GM19372 (cell line): ENCODE data around the gene C17orf67.
"Not testable (repeated sequence)": the region's sequence is repeated elsewhere in the genome, so short reads cannot be mapped to it uniquely, and the experiment has no call there.

ENCODE experiments used
- ATAC-seq: cut with Tn5 transposase; IDR thresholded peaks from one replicate; pipeline ENCODE4 v1.9.1; 2021; ENCODE audit warnings: mild to moderate bottlenecking, low read depth, moderate library complexity; ENCODE audit not compliant: unreplicated experiment

C17orf67 gene

GRCh38 chr17:56779898-56780777, 53.6 kb downstream of the C17orf67 start:
- peak; percentile 94 for ATAC-seq

- no peak for ATAC-seq
These were observed 54.4 kb downstream of the C17orf67 start for GRCh38 chr17:56779322-56779721.

- no peak for ATAC-seq
These were observed 54.8 kb downstream of the C17orf67 start for GRCh38 chr17:56778898-56779297.

- ATAC-seq, result no peak
These were observed 55.9 kb downstream of the C17orf67 start for GRCh38 chr17:56777859-56778258.

GRCh38 chr17:56774650-56775049, 59.1 kb downstream of the C17orf67 start:
- no peak for ATAC-seq

GRCh38 chr17:56773124-56773523, 60.6 kb downstream of the C17orf67 start:
- no peak for ATAC-seq

DNA sequence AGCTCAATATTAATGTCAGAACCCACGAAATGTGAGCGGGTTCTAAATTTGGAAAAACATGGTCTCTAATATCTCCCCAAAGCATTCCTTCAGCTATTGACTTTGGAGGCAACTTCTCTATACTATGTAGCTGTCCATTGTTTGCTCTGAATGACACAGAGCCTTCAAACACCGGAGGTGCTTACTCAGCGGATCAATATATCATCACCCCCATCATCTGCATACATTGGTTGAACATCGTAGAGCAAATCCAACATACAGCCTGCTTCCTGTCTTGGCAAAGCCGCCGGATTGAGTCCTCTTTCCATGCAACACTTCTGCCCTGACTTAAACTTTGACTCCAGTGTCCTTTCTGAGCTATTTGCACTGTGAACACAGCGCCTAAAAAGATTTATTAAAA, 61.3 kb downstream of the C17orf67 start:
- no peak for ATAC-seq

DNA sequence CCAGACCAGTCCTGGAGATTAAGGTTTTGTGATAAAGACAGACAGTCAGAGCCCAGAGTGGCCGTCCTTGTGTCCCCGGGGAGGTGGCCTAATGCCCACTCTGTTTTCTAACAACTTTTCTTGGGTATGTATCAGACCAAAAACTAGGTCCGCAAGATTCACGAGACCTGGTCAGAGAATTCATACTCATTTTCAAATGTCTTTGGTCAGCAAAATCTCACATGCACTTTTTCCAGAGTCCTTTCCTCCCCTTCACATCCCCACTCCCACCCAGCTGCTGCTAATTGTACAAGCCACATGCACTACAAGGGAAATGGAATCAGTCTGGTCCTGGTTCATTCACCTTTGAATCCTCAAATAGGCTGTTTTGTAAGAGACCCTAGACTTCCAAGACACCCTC, 61.7 kb downstream of the C17orf67 start:
- no peak for ATAC-seq

DNA sequence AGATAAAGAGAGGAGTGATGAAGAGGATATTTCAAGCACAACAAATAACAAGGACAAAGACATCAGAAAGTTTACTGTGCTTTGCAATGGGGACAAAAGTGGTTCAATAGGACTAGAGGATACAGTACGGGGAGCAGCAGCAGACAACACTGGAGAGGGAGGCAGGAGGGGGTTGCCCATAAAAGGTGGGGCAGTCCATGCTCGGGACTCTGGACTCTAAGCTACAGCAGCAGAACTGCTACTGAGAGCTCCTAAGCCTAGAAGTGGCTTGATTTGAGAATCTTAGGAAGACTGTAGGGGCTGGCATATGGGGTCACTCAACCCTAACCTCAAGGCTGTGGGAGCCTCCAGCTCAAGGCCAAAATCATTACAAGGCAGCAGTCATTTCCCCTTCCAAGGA, 62.2 kb downstream of the C17orf67 start:
- no peak for ATAC-seq

- no peak for ATAC-seq
These were observed 63.3 kb downstream of the C17orf67 start for GRCh38 chr17:56770427-56770826.

DNA sequence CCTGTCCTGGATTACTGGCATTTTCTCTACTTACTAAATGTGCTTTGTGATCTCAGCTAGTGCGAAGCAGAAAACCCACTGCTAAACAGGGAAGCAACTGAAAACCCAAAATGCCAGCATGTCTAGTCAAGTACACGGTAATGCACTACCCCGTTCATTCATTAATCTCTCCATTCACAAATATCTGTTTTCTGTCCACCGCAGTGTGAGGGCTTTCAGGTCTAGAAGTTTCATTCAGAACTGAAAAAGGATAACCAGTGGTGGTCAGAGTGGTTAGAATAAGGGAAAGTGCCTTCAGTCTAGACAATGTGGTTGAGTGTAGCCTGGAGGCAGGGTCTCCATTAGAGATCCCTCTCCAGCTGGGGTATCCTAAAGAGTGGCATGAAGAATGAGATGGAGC, 68.3 kb downstream of the C17orf67 start:
- ATAC-seq, result no peak

DNA sequence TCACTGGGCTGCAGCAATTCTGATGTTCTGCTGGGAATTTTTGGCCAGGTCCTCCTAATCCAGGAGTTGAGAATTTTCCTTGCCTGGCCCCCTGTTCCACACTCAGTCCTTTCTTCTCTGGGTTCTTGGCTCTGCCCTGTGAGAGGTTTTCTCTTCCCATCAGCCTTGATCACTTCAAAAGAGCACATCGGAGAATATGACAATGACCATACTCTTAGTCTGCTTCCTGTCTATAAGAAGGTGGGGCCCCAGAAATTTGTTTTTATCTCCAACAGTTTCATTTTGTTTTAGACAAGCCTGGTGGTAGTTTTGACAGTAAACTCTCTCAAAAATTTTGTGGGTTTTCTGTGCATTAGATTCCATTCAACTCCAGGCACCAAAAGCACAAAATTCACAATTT, 70.7 kb downstream of the C17orf67 start:
- ATAC-seq, result no peak

DNA sequence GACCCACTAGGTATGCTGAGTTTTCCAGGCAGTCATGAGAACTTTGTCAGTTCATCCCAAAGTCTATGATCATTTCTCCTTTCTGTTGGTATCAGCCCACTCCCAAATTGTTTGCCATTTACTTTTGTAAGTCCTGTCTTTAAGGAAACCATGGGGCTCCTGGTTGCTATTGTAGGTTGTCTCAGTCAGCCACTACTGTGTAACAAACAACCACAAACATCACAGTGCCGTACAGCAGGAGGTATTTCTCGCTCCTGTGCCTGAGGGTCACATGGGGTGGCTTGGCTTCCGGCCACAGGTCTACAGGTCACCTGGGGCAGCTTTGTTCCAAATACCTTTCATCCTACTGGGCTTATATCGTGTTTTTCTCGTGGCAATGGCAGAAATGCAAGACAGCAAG, 71.6 kb downstream of the C17orf67 start:
- no peak for ATAC-seq

GRCh38 chr17:56761387-56761786, 72.3 kb downstream of the C17orf67 start:
- no peak for ATAC-seq

GRCh38 chr17:56757611-56758010, 76.1 kb downstream of the C17orf67 start:
- ATAC-seq, result not testable (repeated sequence)

- ATAC-seq, result no peak
These were observed 77.2 kb downstream of the C17orf67 start for GRCh38 chr17:56756536-56756935.

GRCh38 chr17:56755310-56755709, 78.4 kb downstream of the C17orf67 start:
- no peak for ATAC-seq

DNA sequence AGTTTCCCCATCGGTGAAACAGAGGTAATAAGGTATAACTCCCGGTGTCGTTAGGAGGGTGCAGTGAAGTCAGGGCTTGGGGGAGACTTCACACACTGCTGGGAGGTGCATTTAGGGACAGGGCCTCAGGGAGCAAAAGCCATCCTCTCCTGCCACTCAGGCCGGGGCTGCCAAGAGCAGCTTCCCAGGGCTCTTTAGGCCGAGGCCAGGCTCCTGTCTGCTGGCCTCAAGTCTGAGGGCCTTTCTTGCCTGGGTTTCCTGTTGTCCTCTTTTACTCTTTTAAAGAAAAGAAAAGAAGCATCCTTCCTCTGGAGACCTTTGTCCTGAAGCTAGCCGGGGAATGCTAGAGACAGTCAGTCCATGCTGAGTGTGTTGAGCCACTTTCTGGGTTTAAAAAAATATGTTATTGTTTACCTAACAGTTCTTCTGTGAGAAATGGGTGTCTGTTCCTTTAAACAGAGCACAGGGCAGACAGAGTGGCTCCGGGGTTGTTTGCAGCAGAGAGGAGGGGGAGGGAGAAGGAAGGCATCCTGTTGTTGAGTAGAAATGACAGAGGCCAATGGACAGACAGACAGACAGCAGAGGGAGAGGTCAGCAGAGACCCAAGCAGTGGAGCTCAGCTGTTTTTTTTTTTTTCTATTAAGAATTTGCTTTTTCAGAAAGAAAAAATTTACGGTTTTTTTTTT, 79.1 kb downstream of the C17orf67 start:
- no peak for ATAC-seq

DNA sequence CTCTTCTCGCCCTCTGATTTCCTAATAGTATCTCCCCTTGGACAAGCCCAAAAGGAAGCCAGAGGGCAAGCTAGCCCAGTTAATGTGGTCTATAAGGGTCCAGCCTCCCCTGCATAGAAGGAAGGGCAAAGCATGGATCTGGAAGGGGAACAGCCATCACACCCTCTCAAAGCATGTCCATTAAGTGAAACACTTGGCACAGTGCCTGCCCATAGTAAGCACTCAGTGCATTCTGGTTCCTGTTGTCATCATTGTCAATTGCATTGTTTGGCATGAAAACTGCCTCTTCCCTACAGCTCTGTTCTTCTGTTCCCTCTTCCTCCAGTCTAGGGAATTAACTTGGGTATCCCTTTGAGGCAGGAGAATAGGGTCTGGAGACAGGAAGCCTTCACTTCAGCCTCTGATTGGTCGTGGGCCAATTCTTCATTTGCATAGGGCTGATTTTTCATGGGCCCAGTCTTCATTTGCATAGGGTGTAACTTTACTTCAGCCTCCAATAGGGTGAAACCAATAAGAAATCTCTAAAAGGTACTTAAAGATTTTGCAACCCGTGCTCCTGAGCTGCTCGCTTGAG, 81.4 kb downstream of the C17orf67 start:
- no peak for ATAC-seq

DNA sequence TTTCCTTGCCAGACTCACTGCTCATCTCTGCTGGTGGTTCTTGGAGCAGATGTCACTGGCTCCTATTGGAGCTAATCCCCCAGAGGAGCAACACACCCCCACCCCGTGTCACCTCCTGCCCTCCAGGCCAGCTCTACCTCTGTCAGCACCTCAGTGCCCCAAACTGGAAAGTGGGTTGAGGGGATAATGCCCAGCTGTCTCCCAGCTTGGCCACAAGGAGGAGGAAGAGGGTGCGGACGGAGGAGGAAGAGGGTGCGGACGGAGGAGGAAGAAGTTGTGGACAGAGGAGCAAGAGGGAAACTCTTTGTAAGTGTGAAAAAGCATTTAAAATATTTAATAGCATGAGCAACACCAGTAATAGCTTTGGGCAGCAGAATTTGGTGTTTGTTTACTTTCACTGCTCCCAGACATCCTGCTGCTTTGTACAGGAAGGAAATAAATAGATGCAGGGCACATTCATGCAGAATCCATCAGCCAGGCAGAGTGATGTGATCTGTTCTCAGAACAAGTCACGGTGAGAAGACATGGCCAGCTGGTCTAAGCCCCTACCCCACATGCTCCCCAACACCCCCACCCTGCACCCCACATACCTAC, 82.5 kb downstream of the C17orf67 start:
- ATAC-seq, result no peak

DNA sequence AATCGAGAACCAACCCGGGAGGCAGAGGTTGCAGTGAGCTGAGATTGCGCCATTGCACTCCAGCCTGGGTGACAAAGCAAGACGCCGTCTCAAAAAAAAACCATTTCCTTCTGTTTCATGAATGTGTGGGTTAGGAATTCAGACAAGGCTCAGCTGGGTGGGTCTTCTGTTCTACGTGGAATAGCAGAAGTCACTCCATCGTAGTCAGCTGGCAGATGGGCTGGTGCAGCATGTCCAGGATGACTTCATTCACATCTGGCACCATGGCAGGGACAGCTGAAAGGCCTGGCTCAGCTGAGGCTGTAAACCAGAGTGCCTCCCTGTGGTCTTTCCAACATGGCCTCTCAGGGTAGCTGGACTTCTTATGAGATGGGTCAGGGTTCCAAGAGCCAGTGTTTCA, 89.0 kb downstream of the C17orf67 start:
- no peak for ATAC-seq
